Measurements from ENCODE around the gene MAP4K5.
A peak's percentile ranks its signal among the peaks of the same experiment; 100 is the strongest.

The MAP4K5 gene

DNA sequence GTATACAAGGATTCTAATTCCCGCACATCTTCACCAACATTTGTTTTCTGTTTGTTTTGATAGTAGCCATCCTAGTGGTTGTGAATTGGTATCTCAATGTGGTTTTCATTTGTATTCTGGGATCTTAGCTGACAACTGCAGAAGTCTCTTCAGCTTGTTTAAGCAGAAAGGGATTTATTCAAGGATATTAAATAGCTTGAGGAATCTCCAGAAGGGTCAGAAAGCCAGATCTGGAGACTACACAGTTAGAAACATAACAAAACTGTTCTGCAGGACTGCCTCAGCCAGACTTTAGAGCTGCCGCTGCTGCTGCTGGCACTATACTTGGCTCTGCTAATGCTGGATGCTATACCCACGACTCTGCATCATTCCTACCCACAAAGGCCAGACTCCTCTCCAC lies 122.3 kb downstream of the MAP4K5 start:
- H3K4me3 ChIP-seq (ENCODE audit: low read depth, low read length), result no peak overlapping the region
- TF ChIP-seq, protein P1, sequence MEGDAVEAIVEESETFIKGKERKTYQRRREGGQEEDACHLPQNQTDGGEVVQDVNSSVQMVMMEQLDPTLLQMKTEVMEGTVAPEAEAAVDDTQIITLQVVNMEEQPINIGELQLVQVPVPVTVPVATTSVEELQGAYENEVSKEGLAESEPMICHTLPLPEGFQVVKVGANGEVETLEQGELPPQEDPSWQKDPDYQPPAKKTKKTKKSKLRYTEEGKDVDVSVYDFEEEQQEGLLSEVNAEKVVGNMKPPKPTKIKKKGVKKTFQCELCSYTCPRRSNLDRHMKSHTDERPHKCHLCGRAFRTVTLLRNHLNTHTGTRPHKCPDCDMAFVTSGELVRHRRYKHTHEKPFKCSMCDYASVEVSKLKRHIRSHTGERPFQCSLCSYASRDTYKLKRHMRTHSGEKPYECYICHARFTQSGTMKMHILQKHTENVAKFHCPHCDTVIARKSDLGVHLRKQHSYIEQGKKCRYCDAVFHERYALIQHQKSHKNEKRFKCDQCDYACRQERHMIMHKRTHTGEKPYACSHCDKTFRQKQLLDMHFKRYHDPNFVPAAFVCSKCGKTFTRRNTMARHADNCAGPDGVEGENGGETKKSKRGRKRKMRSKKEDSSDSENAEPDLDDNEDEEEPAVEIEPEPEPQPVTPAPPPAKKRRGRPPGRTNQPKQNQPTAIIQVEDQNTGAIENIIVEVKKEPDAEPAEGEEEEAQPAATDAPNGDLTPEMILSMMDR (IDR thresholded peaks at IDR 0.05; ENCODE audit: control insufficient read depth, extremely low read depth, insufficient read depth), result no peak
- DNase-seq (ENCODE audit: low read depth), result no peak

DNA sequence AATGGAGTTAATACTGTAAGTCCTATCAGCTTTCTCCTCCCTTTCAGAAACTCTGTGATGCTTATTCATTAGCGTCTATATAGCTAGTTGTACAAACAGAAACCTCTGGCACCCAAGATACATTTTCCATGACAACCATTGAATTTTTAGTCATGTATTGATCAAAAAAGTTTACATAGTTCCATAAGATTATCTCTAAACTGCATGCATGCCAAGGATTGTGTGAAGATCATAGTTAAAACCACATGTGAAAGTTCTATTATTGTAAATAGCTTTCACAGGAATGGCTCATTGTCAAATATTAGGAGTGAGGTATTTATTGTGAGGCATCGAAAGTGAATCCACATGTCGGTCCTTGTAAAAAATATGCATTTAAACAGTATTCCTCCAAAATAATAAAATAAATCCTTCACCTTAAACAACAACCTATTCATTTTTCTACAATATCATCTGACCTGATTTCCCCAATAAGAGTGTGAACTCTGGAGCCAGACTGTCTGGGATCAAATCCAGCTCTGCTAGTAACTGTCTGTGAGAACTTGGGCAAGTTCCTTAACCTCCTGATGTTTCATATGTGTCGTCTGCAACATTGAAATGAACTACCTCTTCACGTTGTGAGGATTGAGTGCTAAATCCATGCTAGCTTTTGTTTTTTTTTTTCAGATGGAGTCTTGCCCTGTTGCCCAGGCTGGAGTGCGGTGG lies 125.1 kb downstream of the MAP4K5 start:
- TF ChIP-seq, protein P1 (IDR thresholded peaks at IDR 0.05; ENCODE audit: control insufficient read depth, extremely low read depth, insufficient read depth), result no peak
- no peak for DNase-seq (ENCODE audit: low read depth)

DNA sequence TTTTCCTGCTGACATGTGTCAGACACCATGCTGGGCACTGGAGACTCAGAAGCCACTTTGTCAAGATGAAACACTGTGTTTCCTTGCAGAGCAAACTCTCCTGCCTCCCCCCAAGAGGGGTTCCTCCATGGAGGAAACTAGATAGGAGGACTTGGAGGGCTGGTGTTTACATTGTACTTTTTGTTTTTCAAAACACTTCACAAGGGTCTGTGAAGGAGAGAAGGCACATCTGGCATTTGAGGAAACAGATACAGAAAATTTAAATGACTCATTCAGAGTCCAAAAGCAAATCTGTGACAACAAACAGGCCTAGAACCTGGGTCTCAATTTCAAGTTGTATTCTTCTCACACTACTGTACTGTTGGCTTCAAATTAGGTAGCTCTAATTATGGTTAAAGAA lies 128.9 kb downstream of the MAP4K5 start:
- H3K4me3 ChIP-seq (ENCODE audit: low read depth, low read length), result no peak overlapping the region
- TF ChIP-seq, protein P1 (IDR thresholded peaks at IDR 0.05; ENCODE audit: control insufficient read depth, extremely low read depth, insufficient read depth), result no peak
- DNase-seq (ENCODE audit: low read depth), result no peak

More for the DNA sequence above, 125.1 kb downstream of the MAP4K5 start:
- H3K4me3 ChIP-seq (ENCODE audit: low read depth, low read length), result no peak overlapping the region

DNA sequence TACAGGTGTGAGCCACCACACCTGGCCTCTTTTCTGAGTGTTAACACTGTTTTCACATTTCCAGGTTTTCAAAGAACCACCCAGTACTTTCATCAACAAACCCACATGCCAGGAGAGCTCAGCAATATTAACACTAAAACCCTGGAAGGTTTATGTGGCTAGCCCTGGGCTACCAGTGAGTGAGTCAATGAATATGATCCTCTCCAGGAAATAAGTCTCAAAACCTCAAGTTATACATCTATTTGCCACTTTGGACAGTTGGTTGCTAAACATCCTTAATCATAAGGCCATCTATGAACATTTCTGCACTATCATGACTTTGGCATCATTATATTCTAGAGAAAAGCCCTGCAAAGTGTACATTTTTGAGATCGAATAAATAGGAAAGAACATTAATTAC lies 129.4 kb downstream of the MAP4K5 start:
- H3K4me3 ChIP-seq (ENCODE audit: low read depth, low read length), result no peak overlapping the region
- TF ChIP-seq, protein P1 (IDR thresholded peaks at IDR 0.05; ENCODE audit: control insufficient read depth, extremely low read depth, insufficient read depth), result no peak
- DNase-seq (ENCODE audit: low read depth), result no peak

DNA sequence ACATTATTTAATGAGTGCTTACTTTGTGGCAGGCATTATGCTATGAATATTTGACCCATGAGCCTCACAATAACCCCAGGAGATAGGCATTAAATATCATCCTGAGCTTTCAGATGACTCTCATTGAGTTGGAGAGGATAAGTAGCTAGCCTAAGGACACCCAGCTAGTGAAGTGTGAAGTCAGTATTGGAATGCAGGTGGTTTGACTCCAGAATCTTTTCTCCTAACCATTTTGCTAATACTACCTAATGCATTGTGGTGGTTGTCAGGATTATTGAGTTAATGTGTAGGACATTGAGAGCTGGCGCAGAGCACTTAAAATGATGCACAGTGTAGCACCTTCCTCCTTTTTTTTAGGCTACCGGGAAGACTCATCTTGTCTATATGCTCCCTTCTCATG lies 131.9 kb downstream of the MAP4K5 start:
- TF ChIP-seq, protein P1 (IDR thresholded peaks at IDR 0.05; ENCODE audit: control insufficient read depth, extremely low read depth, insufficient read depth), result no peak
- no peak for DNase-seq (ENCODE audit: low read depth)
- H3K4me3 ChIP-seq (ENCODE audit: low read depth, low read length), result no peak overlapping the region

DNA sequence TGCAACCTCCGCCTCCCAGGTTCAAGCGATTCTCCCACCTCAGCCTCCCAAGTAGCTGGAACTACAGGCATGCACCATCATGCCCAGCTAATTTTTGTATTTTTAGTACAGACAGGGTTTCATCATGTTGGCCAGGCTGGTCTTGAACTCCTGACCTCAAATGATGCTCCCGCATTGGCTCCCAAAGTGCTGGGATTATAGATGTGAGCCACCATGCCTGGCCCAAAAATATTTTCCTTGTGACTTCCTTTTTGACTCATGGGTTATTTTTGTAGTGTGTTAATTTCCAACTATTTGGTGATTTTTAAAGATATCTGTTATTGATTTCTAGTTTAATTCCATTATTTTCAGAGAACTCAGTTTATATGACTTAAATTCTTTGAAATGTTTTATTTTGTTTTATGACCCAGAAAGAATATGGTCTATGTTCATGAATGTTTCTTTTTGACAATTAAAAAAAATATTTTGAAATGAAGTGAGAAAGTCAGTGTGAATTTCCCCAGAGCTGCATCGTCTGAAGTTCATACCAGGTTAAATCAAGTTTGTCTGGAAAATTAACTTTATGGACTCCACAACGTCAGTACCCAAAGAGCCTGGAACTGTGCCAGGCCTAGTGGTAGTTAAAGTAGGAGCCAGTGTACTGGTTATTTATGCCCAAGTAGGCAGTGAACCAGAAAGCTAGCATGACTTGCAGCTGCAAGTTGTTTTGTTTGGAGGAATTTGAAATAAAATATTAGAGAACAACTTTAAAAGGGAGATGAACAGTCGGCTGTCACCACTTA lies 132.9 kb downstream of the MAP4K5 start:
- TF ChIP-seq, protein P1 (IDR thresholded peaks at IDR 0.05; ENCODE audit: control insufficient read depth, extremely low read depth, insufficient read depth), result no peak
- H3K4me3 ChIP-seq (ENCODE audit: low read depth, low read length), result no peak overlapping the region
- peak; percentile 92 for DNase-seq (ENCODE audit: low read depth)

Data from LNCaP clone FGC (cell line).